ENCODE data around the gene TSHZ3.

DNA sequence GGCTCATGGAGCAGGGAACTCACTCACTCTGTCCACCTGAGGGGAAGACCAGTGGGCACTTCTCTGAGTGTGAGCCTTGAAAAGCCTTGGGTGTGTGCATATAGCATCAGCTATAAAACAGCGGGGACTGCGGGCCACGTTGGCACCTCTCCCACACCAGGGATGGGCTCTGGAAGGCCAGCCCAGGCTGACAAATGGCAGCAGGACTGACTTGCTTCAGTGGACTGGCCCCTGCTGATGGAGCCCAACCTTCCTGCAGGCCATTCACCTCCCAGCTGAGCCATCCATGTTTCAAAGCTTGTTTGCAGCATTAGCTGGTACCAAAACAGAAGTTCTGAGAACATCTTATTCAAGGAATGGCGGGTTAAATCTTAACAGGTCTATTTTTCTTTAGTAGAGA lies 21.0 kb downstream of the TSHZ3 start:
- TF ChIP-seq POLR2A (IDR thresholded peaks at IDR 0.05) = no peak
- no peak for TF ChIP-seq CTCF (IDR thresholded peaks at IDR 0.05)
- no peak for TF ChIP-seq POLR2AphosphoS5 (IDR thresholded peaks at IDR 0.05)
- TF ChIP-seq EP300 (IDR thresholded peaks at IDR 0.05) = no peak

Measured in suprapubic skin (tissue), 4 donors.